Mammary epithelial cell (primary cell): ENCODE data around the gene RIPK4.

Source experiments
- CTCF ChIP-seq, 2 donors: IDR thresholded peaks in 1 of 2; conservative IDR thresholded peaks in 1 of 2; 2 replicates each; pipeline ENCODE4 v1.5.1; 2011 to 2012; ENCODE audit warnings: inconsistent platforms in 2 of 2, low read length in 2 of 2, mild to moderate bottlenecking in 2 of 2, control low read depth in 1 of 2, low read depth in 1 of 2; ENCODE audit not compliant: insufficient read depth in 1 of 2; ENCODE audit errors: extremely low read depth in 1 of 2
- EZH2 ChIP-seq: IDR thresholded peaks from 2 replicates; pipeline ENCODE4 v1.6.1; 2012; ENCODE audit warnings: low read length, inconsistent platforms, borderline replicate concordance

GRCh38 chr21:41799763-41800162 is 32.9 kb upstream of the RIPK4 start:
- TF ChIP-seq CTCF (conservative IDR thresholded peaks at IDR 0.05 in 1 of 2, IDR thresholded peaks at IDR 0.05 in 1 of 2; ENCODE audit: extremely low read depth in 1 of 2, insufficient read depth in 1 of 2, low read depth in 1 of 2, low read length in 2 of 2) = no peak
- TF ChIP-seq EZH2 = no peak
